GM12875 (cell line): ENCODE results near the gene PHACTR1.

Source experiments
- H3K4me3 ChIP-seq: one replicate; pipeline ENCODE4 v1.5.1; 2011; ENCODE audit warnings: low read depth, low read length, control low read depth
- TF ChIP-seq, protein P1 (sequence below): IDR thresholded peaks from 2 replicates; pipeline ENCODE4 v1.5.1; 2011; ENCODE audit warnings: low read depth, mild to moderate bottlenecking, control low read depth, inconsistent platforms, low read length, moderate library complexity, borderline replicate concordance; ENCODE audit not compliant: insufficient read depth

Gene PHACTR1

DNA sequence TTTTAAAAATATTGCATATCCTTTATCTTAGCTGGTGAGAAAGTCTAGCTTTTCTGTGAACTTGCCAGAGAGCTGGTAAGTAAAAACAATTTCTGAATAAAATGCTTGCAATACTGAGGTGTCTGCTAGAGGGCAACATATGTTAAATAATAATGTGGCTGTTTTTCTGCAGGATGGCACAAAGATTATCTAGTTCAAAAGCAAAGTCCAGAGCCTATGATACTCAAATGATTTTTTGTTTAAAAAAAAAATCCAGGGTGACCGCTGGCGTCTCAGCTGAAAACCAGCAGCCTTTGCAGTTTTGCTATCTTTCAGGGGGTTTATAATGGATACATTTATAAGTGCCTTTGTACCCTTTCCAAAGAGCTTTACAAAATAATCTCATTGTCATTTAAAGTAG, 194.9 kb downstream of the PHACTR1 start:
- H3K4me3 ChIP-seq = no peak overlapping the region
- TF ChIP-seq, protein P1, sequence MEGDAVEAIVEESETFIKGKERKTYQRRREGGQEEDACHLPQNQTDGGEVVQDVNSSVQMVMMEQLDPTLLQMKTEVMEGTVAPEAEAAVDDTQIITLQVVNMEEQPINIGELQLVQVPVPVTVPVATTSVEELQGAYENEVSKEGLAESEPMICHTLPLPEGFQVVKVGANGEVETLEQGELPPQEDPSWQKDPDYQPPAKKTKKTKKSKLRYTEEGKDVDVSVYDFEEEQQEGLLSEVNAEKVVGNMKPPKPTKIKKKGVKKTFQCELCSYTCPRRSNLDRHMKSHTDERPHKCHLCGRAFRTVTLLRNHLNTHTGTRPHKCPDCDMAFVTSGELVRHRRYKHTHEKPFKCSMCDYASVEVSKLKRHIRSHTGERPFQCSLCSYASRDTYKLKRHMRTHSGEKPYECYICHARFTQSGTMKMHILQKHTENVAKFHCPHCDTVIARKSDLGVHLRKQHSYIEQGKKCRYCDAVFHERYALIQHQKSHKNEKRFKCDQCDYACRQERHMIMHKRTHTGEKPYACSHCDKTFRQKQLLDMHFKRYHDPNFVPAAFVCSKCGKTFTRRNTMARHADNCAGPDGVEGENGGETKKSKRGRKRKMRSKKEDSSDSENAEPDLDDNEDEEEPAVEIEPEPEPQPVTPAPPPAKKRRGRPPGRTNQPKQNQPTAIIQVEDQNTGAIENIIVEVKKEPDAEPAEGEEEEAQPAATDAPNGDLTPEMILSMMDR = peak; percentile 13; the same call in 1 of the 2 replicates

DNA sequence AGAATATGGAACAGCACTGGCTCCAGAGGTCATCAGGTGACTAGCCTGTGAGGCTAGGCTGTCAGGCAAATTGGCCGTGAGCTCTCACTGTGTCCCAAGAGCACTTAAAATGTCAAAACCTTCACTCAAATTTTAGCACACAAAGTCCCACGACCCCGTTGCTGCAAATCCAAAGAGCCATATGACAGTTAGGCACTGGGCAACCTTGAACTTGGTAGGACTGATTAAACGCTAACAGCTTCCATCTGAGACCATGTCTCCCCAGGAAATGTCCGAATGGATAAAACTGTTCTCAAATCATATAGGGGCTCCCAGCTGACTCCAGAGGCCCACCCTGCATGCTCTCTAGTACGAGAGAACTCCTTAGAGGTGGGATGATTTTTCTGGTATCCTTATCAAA, 196.6 kb downstream of the PHACTR1 start:
- TF ChIP-seq, protein P1 = no peak
- no peak overlapping the region for H3K4me3 ChIP-seq

DNA sequence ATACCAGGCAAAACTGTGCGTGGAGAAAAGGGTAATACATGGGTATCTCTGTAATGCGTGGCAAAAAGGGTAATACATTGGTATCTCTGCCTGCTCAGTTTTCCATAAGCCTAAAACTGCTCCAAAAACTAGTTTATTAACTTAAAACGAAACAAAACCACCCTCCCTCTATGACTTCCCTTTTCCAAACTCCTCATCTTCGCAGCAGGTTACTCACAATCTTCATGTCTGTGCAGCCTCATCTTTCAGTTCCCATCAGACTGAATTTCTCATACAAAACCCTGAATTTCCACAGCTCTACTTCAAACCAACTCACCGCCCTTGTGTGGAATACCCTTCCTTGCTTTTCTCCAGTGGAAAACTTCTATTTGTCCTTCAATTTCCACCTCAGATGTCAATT, 199.4 kb downstream of the PHACTR1 start:
- TF ChIP-seq, protein P1 = no peak
- H3K4me3 ChIP-seq = no peak overlapping the region

DNA sequence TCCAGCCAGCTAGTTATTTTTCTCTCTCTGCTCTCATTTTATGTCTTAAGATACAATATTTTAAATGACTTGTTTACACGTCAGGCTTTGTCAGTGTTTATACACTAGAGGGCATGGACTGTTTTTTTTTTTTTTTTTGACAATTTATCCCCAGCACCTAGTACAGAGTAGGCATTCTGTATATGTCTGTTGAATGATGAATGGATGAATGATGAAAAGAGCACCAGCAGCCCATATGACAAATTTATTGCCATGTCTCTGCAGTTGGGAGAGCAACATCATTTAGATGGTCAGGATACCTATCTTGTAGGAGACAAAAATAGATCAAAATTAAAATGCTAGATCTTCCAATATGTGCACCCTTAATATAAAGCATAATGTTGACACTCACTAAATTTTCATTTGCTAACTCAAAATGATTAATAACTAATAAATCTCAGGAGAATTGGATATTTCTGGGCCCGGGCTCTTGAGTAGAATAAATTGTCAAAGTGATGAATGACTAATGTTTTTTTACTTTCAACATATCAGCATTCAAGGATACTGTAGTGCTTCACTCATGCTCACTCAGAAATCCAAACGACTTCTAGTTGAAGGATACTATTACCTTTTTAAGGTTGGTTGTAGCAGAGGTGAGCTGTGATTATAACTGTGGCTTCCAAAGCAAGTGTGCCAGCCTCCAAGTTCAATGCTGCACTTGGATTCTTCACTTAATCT, 200.0 kb downstream of the PHACTR1 start:
- no peak overlapping the region for H3K4me3 ChIP-seq
- TF ChIP-seq, protein P1 = no peak

DNA sequence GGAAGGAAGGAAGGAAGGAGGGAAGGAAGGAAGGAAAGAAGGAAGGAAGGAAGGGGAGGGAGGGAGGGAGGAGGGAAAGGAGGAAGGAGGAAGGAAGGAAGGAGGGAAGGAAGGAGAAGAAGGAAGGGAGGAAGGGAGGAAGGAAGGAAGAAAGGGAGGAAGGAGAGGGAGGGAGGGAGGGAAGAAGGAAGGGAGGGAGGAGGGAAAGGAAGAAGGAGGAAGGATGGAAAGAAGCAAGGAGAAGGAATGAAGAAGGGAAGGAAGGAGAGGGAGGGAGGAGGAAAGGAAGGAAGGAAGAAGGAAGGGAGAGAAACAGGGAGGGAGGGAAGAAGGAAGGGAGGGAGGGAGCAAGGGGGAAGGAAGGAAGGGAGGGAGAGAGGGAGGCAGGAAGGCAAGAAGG, 204.9 kb downstream of the PHACTR1 start:
- H3K4me3 ChIP-seq = no peak overlapping the region
- TF ChIP-seq, protein P1 = no peak

DNA sequence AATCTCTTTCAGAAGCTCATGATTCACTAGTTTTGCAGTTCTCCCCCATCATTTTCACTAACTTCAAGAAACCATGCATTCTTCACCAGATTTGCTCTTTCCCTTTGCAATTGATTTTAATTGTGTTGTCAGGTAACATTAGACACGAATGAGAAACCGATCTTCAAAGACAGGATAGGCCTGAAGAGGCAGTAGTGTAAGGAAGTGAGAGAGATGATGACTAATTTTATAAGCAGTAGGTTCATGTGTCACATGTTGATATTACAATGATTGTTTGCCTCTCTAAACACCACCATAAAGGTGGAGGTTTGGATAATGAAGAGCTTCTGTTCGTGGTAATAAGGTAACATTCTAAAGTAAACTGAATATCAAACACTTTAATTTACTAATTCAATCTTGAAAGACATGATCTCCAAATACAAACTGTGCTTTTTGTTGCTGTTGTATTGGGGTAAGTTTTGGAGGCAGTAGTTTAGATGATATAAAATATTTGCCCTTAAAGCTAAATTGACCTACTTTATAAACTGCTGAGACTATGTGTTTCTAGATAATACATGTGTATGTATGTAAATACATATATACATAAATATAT, 207.2 kb downstream of the PHACTR1 start:
- TF ChIP-seq, protein P1 = no peak

DNA sequence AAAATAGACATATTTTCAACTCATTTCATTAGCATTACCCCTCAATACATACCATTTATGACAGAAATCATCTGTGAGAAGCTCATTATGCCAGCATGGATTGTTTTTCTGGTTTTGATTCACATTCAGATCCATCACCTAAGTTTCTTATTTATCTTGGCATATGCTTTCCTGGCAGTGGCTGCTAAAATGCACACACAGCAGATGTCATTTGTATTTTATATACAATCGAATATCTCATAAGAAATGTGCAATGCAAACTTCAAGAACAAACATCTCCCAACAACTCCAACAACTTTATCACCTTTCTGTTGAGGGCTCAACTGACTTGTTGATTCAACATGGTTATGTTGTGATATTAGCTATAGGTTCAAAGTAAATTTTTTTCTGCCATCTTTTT, 208.3 kb downstream of the PHACTR1 start:
- no peak overlapping the region for H3K4me3 ChIP-seq
- TF ChIP-seq, protein P1 = no peak

More for the DNA sequence above, 207.2 kb downstream of the PHACTR1 start:
- no peak overlapping the region for H3K4me3 ChIP-seq
